T-cell (primary cell): ENCODE measurements around the gene MTHFS. TPM values are rescaled to one million over a fixed set of nuclear protein-coding genes. Genes with fewer than 3 reads are reported as not detected.
A peak's percentile ranks its signal among the peaks of the same experiment; 100 is the strongest.

Experiments
- ATAC-seq, 4 experiments: fragments of 200-7000 bp in 3 of 4; fragments of 150-1000 bp in 1 of 4; cut with Tn5 transposase; replicated peaks in 1 of 4; 1 replicate in 3 of 4; 2 replicates in 1 of 4; pipeline ENCODE4 v1.10.0; 2021; ENCODE audit warnings: moderate library complexity in 3 of 4, mild to moderate bottlenecking in 2 of 4, moderate number of reproducible peaks in 1 of 4
- CTCF ChIA-PET, 2 donors: fragments of 300-600 bp; sonication (Branson Sonifier 250); formaldehyde crosslinking; loops; one replicate each; lab custom pipeline; 2022; ENCODE audit warnings: antibody characterized with exemption in 2 of 2; lab: Charles Lee
- POLR2A ChIA-PET, 2 donors: fragments of 300-600 bp; sonication (Branson Sonifier 250); formaldehyde crosslinking; loops; one replicate each; lab custom pipeline; 2022; ENCODE audit warnings: antibody characterized with exemption in 2 of 2; lab: Charles Lee
- DNase-seq, 35 experiments: peaks; one replicate each; pipeline versions ENCODE4 v3.0.0 to v3.0.0-alpha.2; 2013 to 2023
- H3K27ac ChIP-seq: one replicate; pipeline ENCODE4 v1.5.1; 2013; ENCODE audit warnings: low read length
- H3K27me3 ChIP-seq, 2 experiments: replicated peaks in 1 of 2; 1 replicate in 1 of 2; 2 replicates in 1 of 2; pipeline versions ENCODE4 v1.6.1 to v1.7.0; 2013; ENCODE audit warnings: low read length in 1 of 2, mixed read lengths in 1 of 2; ENCODE audit not compliant: control insufficient read depth in 2 of 2, insufficient read depth in 2 of 2; ENCODE audit errors: extremely low read depth in 1 of 2
- H3K36me3 ChIP-seq, 2 donors: 1 replicate in 1 of 2; 2 replicates in 1 of 2; pipeline versions ENCODE4 v1.6.1 to v1.7.0; 2013; ENCODE audit warnings: low read length in 1 of 2; ENCODE audit not compliant: control insufficient read depth in 2 of 2, insufficient read depth in 1 of 2; ENCODE audit errors: extremely low read depth in 1 of 2
- H3K4me1 ChIP-seq, 2 experiments: 1 replicate in 1 of 2; 2 replicates in 1 of 2; pipeline versions ENCODE4 v1.6.1 to v1.7.0; 2013; ENCODE audit warnings: low read length in 2 of 2, mixed read lengths in 1 of 2; ENCODE audit not compliant: insufficient read depth in 2 of 2, control insufficient read depth in 1 of 2; ENCODE audit errors: extremely low read depth in 1 of 2
- H3K4me3 ChIP-seq, 2 donors: 1 replicate in 1 of 2; 2 replicates in 1 of 2; pipeline versions ENCODE4 v1.5.1 to v1.7.0; 2013; ENCODE audit warnings: mild to moderate bottlenecking in 2 of 2, low read length in 1 of 2, moderate library complexity in 1 of 2; ENCODE audit not compliant: control insufficient read depth in 1 of 2; ENCODE audit errors: extremely low read depth in 1 of 2
- H3K9me3 ChIP-seq: 2 replicates; pipeline ENCODE4 v1.7.0; 2013
- H3K27ac Mint-ChIP-seq, 2 donors: one replicate each; pipeline ENCODE4 v1.8.0; 2020 to 2021; ENCODE audit warnings: mild to moderate bottlenecking in 2 of 2, mixed read lengths in 2 of 2
- H3K27me3 Mint-ChIP-seq, 2 donors: one replicate each; pipeline ENCODE4 v1.8.0; 2021 to 2022; ENCODE audit warnings: mixed read lengths in 2 of 2
- H3K36me3 Mint-ChIP-seq: one replicate; pipeline ENCODE4 v1.8.0; 2021; ENCODE audit warnings: mixed read lengths
- H3K4me1 Mint-ChIP-seq, 3 donors: one replicate each; pipeline ENCODE4 v1.8.0; 2020 to 2022; ENCODE audit warnings: mixed read lengths in 3 of 3, mild to moderate bottlenecking in 1 of 3
- H3K4me3 Mint-ChIP-seq, 3 donors: one replicate each; pipeline ENCODE4 v1.8.0; 2020 to 2022; ENCODE audit warnings: mild to moderate bottlenecking in 3 of 3, mixed read lengths in 3 of 3, moderate library complexity in 3 of 3
- H3K9me3 Mint-ChIP-seq, 3 donors: one replicate each; pipeline ENCODE4 v1.8.0; 2020 to 2022; ENCODE audit warnings: mixed read lengths in 3 of 3
- WGBS: methylation state at CpG from one replicate; pipeline ENCODE4 v1.1.5; 2013; ENCODE audit warnings: missing lambda C conversion rate; ENCODE audit not compliant: insufficient coverage; 5-methylcytosine and 5-hydroxymethylcytosine counted together
- total RNA-seq, 35 experiments: library from RNA in 6 of 35; stranded (reverse) in 6 of 35; fragments of 120-200 nt in 1 of 35; gene quantifications; one replicate each; pipeline versions ENCODE4 v1.2.1 to v1.2.4 and lab custom pipeline; 2013 to 2026

Gene MTHFS
- total RNA-seq, 5 donors from 2014 or later (not counting 1 experiment from before 2014, with no cell fraction given) = 13.2 to 31.6 (median 27.3) TPM

DNA sequence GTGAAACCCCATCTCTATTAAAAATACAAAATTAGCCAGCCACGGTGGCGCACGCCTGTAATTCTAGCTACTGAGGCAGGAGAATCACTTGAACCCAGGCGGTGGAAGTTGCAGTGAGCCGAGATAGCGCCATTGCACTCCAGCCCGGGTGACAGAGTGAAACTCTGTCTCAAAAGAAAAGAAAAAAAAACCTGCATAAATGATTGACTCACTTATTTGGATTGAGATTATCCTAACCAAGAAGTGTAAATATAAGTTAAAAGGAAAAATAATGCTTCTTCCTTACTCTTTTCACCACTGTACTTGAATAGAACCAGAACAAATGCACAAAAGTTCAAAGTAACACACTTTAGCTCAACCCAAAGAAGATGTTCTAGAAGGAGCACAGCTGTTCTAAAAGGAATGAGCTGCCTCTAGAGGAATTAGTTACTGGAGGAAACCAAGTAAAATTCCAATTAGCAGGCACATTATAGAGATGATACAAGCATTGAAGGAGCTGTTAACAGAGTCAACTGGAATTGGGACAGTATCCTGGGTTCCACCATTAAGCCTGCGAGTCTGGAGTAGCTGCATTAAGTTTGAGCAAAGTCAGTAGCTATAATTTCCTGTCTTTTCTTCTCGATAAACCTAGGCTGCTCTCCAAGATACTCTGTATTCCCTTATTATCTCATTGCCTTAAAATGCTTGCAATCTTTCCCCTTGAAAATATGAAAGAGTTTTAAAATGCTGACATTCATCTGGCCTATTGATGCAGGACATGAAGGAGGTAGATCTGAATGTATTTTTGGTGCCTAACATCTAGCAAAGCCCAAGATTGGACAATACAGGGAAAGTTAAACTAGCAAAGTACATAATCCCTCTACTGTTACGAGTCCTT is 9.5 kb downstream of the MTHFS start:
- CTCF ChIA-PET = interaction anchor here in 1 of 2 donors (0.6 kb wide), 2 partner anchors 49 to 105 kb away, joined by 3 to 4 read pairs; no protein-coding TSS in a partner anchor
- Mint-ChIP-seq H3K9me3 (no peaks in the 10 kb centered on the region), H3K4me3 (no peak overlapping the region), H3K27me3 (no peaks in the 10 kb centered on the region), H3K27ac (no peak overlapping the region), H3K36me3 (peaks cover 75% of the 10 kb centered on the region), H3K4me1 (peaks cover 58 to 76% (median 60%) of the 10 kb centered on the region in 3 donors)
- POLR2A ChIA-PET = no interaction called here
- H3K27me3 ChIP-seq = no peaks in the 10 kb centered on the region
- H3K27ac ChIP-seq = no peak overlapping the region
- H3K4me3 ChIP-seq = no peak overlapping the region
- peaks cover 9 to 62% of the 10 kb centered on the region in 2 donors for H3K36me3 ChIP-seq
- ATAC-seq (no peak), DNase-seq (no peak)
- WGBS = no CpG with 5 or more reads among the region's 10 CpGs
- H3K4me1 ChIP-seq = peaks cover 0 to 2% of the 10 kb centered on the region in 2 experiments
- no peaks in the 10 kb centered on the region for H3K9me3 ChIP-seq

DNA sequence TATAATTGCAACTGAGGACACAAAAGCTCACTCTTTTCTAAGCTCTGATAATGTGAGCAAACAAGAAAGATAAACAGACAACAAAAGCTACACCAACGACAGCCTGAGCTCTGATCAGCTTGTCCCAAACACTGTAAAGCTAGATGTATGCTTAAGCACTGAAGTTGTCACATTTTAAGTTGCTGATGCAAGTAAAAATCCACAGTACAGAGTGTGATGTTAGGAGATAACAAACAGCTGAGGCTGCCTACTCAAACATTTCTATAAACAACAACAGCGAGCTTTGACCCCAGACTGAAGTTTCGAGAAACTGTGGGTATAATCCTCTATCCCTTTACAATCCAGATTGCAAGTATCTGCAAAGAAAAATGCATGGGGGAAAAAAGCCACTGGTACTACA is 10.7 kb downstream of the MTHFS start:
- ATAC-seq (no peak), DNase-seq (no peak)
- Histone ChIP-seq H3K27me3 (no peaks in the 10 kb centered on the region), H3K9me3 (no peaks in the 10 kb centered on the region), H3K27ac (no peak overlapping the region), H3K4me1 (peaks cover 0 to 2% of the 10 kb centered on the region in 2 experiments), H3K4me3 (no peak overlapping the region), H3K36me3 (peaks cover 14 to 70% of the 10 kb centered on the region in 2 donors)
- Mint-ChIP-seq H3K36me3 (peaks cover 80% of the 10 kb centered on the region), H3K4me3 (no peak overlapping the region), H3K27me3 (no peaks in the 10 kb centered on the region), H3K27ac (no peak overlapping the region), H3K4me1 (peaks cover 54 to 77% (median 56%) of the 10 kb centered on the region in 3 donors), H3K9me3 (no peaks in the 10 kb centered on the region)
- POLR2A ChIA-PET = interaction anchor here in 1 of 2 donors (0.7 kb wide), 1 partner anchor 37 kb away, joined by 4 read pairs; no protein-coding TSS in a partner anchor
- CTCF ChIA-PET = interaction anchor here in 1 of 2 donors (0.7 kb wide), 1 partner anchor 583 kb away, joined by 4 read pairs; no protein-coding TSS in a partner anchor
- no CpG with 5 or more reads among the region's 3 CpGs for WGBS

DNA sequence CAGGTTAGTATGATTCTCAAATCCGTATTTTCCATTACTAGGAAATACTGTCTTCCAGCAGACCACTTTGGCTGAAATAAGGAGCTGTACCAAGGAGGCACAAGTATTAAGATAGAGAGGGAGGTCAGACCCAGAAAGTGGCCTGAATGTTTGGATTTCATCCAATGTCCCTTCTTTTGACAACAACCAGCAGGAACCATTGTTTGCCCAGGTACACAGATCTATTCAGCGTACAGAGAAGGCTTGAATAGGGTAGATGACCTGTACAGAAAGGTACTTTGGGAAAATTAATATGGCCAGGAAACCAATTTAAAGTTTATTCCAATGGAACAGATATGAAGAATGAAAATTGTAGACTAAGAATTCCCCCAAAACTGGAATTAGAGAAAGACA is 12.6 kb downstream of the MTHFS start:
- Histone ChIP-seq H3K9me3 (peaks cover 2% of the 10 kb centered on the region), H3K27me3 (no peaks in the 10 kb centered on the region), H3K36me3 (peaks cover 15 to 67% of the 10 kb centered on the region in 2 donors), H3K27ac (no peak overlapping the region), H3K4me1 (no peaks in the 10 kb centered on the region), H3K4me3 (no peak overlapping the region)
- H3K4me1 Mint-ChIP-seq = peaks cover 44 to 68% (median 48%) of the 10 kb centered on the region in 3 donors
- WGBS = no CpG with 5 or more reads among the region's 2 CpGs
- peaks cover 0 to 6% (median 6%) of the 10 kb centered on the region in 3 donors for H3K9me3 Mint-ChIP-seq
- DNase-seq (no peak), ATAC-seq (no peak)
- ChIA-PET POLR2A (no interaction called here), CTCF (interaction anchor here in 1 of 2 donors (0.6 to 1.0 kb wide), 2 partner anchors 9 to 39 kb away, joined by 3 to 4 read pairs; no protein-coding TSS in a partner anchor)
- peaks cover 87% of the 10 kb centered on the region for H3K36me3 Mint-ChIP-seq
- H3K4me3 Mint-ChIP-seq = no peak overlapping the region
- no peak overlapping the region for H3K27ac Mint-ChIP-seq
- no peaks in the 10 kb centered on the region for H3K27me3 Mint-ChIP-seq

- no peaks in the 10 kb centered on the region for H3K4me1 ChIP-seq
- no peak for DNase-seq
- no peak overlapping the region for H3K27ac Mint-ChIP-seq
- H3K36me3 Mint-ChIP-seq = peaks cover 85% of the 10 kb centered on the region
- peaks cover 4% of the 10 kb centered on the region for H3K9me3 ChIP-seq
- H3K27me3 Mint-ChIP-seq = no peaks in the 10 kb centered on the region
- WGBS = no CpG with 5 or more reads among the region's 1 CpG
- H3K4me1 Mint-ChIP-seq = peaks cover 43 to 66% (median 48%) of the 10 kb centered on the region in 3 donors
- ATAC-seq = no peak
- no peak overlapping the region for H3K27ac ChIP-seq
- ChIA-PET POLR2A (no interaction called here), CTCF (no interaction called here)
- peaks cover 0 to 9% (median 8%) of the 10 kb centered on the region in 3 donors for H3K9me3 Mint-ChIP-seq
- no peak overlapping the region for H3K4me3 Mint-ChIP-seq
- no peak overlapping the region for H3K4me3 ChIP-seq
- H3K27me3 ChIP-seq = no peaks in the 10 kb centered on the region
- peaks cover 15 to 64% of the 10 kb centered on the region in 2 donors for H3K36me3 ChIP-seq
These were observed 13.1 kb downstream of the MTHFS start for GRCh38 chr15:79883579-79884203.

GRCh38 chr15:79881668-79882067 is 15.1 kb downstream of the MTHFS start:
- H3K4me1 ChIP-seq = no peaks in the 10 kb centered on the region
- DNase-seq (no peak), ATAC-seq (no peak)
- H3K36me3 ChIP-seq = peaks cover 13 to 55% of the 10 kb centered on the region in 2 donors
- Mint-ChIP-seq H3K4me1 (peaks cover 32 to 48% (median 39%) of the 10 kb centered on the region in 3 donors), H3K36me3 (peaks cover 93% of the 10 kb centered on the region), H3K27ac (no peak overlapping the region), H3K9me3 (peaks cover 9 to 25% (median 18%) of the 10 kb centered on the region in 3 donors), H3K4me3 (peak overlapping the region in 1 of 3 donors; percentile 1), H3K27me3 (no peaks in the 10 kb centered on the region)
- H3K27me3 ChIP-seq = no peaks in the 10 kb centered on the region
- H3K4me3 ChIP-seq = no peak overlapping the region
- ChIA-PET POLR2A (interaction anchor here in 1 of 2 donors (1.1 kb wide), 1 partner anchor 111 kb away, joined by 5 read pairs; no protein-coding TSS in a partner anchor), CTCF (interaction anchor here (0.5 to 0.7 kb wide), 3 partner anchors 13 to 971 kb away, joined by 3 to 4 read pairs (median 3); no protein-coding TSS in a partner anchor)
- WGBS = 94% methylated on average over 3 of the region's 3 CpGs
- peaks cover 10% of the 10 kb centered on the region for H3K9me3 ChIP-seq
- H3K27ac ChIP-seq = no peak overlapping the region

DNA sequence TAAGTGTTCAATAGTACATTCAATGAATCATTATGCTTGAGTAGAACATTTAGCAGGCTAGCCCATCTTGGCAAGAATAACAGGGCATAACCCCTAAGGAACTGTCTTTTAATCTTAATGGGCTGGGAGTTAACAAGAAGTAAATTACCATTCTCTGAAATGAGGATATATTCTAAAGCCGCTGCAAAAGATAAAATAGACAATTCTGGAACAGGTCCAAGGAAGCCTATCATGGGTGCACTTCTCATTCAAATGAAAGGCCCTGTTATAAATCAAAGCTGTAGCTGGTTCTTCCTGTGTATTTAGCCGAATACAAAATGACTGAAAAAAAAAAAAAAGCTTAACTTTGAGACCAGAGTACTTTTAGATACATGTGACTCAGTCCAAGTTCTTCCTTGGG is 15.6 kb downstream of the MTHFS start:
- ChIA-PET CTCF (interaction anchor here (0.5 to 0.7 kb wide), 4 partner anchors 12 to 971 kb away, joined by 3 to 6 read pairs (median 4); no protein-coding TSS in a partner anchor), POLR2A (no interaction called here)
- Mint-ChIP-seq H3K4me3 (peak overlapping the region in 1 of 3 donors; percentile 1), H3K4me1 (peaks cover 32 to 47% (median 39%) of the 10 kb centered on the region in 3 donors), H3K36me3 (peaks cover 95% of the 10 kb centered on the region), H3K9me3 (peaks cover 9 to 26% (median 18%) of the 10 kb centered on the region in 3 donors), H3K27me3 (no peaks in the 10 kb centered on the region), H3K27ac (no peak overlapping the region)
- peaks cover 10% of the 10 kb centered on the region for H3K9me3 ChIP-seq
- no peak overlapping the region for H3K4me3 ChIP-seq
- whole genome bisulfite sequencing = 100% methylated on average over 1 of the region's 2 CpGs
- no peaks in the 10 kb centered on the region for H3K27me3 ChIP-seq
- H3K4me1 ChIP-seq = no peaks in the 10 kb centered on the region
- ATAC-seq = no peak
- DNase-seq = no peak
- H3K36me3 ChIP-seq = peaks cover 13 to 52% of the 10 kb centered on the region in 2 donors
- no peak overlapping the region for H3K27ac ChIP-seq
